HG03175 (cell line): ENCODE data around the gene CTLA4.

Experiments used
- ATAC-seq: cut with Tn5 transposase; IDR thresholded peaks from one replicate; pipeline ENCODE4 v1.9.1; 2021; ENCODE audit warnings: mild to moderate bottlenecking, moderate library complexity; ENCODE audit not compliant: unreplicated experiment

CTLA4 gene

DNA sequence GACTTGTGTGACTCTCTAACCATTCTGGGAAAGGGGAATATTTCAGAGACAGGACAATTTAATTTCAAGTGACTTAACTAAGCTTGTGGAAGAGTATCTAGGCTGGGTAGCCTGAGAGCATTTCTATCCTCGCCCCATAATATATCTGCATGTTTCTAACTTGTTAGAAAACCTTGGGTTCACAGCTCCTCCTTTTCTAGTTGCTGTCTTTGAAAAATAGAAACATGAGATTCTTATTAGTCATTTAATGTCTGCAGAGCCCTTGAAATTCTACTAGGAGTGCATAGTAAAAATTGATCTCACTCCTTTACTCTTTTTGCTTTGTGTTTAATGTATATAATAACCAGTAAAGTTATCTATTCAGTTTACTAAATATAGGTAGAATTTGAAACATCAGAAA, 22.4 kb downstream of the CTLA4 start:
- ATAC-seq, result no peak

DNA sequence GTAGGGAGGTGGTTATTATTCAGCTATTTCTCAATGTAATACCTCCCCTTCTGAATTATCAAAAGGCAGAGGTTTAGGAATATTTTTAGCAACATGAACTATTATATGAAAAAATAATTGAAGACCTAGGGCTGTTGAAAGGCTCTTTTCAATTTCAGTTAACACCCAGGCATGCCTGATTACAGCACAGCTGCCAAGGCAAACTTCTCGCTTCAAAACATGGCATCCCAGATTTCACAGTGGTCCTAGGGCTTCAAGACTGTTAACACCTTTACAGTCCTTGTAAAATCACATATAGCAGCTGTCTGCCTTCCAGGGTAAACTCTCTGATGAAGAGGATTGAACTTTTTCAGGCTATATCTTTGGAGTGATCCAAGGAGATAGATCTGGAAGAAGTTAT, 23.2 kb downstream of the CTLA4 start:
- ATAC-seq, result no peak

DNA sequence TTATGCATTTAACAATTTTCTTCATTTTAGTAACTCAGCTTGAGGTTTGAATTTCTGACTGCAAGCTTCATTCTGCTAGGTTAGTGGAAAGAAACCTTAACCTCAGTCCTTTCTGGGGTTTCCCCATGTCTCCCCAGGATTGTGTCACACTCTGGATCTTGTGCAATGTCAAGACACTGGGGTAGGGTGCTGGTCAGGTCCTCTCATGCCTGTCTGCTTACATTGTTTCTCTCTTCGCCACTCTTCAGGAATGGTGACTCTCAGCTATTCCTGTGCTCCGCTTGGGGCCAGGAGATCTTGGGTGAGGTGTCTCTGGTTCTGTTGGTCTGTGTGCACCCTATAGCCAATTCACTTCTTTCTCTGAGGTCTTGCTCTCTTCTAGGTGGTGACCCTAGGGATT, 23.9 kb downstream of the CTLA4 start:
- no peak for ATAC-seq

DNA sequence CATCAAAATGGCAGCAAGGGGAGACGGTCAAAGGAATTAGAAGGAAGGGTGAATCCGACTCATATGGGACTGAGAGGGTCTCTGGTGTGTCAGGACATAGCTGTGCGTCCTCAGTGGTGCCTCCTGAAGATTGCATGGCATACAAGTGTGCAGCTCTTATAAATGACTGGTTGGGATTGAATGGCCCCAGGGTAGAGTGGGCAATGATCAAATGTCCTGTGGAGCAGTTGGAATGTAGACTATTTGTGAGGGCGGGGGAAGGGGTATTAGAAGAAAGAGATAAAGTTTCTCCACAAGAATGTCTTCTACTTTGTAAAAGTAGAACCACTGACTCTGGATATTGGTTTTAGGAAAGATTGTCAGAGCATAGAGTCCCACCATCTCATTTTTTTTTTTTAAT, 24.6 kb downstream of the CTLA4 start:
- no peak for ATAC-seq

DNA sequence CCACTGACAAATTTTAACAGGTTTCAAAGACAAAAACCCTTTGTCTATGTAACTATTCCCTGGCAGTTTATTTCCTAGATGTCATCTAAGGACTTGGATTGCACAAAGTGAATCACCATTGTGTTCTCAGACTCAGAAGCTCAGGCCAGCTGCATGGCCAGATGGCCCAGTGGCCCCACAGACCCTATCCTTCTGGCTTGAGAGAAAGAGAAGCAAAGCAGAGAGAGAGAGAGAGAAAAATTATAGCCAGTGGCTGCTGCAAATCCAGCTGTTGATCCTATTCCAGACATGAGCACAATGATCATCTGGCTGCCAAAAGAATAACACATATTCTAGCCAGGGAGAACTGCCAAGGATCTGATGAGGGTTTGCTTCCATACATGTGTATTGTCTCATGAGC, 25.8 kb downstream of the CTLA4 start:
- no peak for ATAC-seq

DNA sequence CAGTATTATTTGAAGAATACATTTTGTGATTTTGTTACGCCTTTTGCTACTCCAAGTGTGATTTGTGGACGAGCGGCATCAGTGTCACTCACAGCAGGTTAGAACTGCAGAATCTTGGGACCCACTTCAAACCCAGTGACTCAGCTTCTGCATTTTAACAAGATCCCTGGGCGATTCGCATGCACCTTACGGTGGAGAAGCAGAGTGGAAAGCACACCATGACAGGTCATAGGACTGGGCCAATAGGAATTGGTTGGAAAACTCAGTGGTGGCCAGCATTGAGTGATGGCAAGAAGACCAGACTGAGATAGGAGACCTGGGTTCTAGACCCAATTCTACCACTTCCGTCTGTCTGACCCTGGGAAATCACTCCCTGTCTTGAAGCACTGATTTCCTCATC, 26.3 kb downstream of the CTLA4 start:
- no peak for ATAC-seq

DNA sequence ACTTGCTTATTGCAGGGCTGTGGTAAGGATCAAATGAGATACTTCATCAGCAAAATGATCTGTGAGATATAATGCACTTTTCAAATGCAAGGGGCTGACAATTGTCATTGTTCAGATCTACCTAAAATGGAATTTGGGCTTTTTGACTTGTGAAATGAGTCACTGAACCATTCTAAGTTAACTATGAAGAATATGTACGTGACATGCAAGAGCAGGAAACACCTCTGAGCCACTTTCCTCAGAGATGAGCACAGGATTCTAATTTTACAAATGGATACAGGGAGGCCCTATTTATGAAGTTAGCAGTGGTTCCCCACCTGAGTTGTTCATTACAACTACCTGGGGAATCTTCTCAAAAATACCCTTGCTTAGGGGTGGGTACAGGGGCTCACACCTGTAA, 26.7 kb downstream of the CTLA4 start:
- ATAC-seq, result no peak

DNA sequence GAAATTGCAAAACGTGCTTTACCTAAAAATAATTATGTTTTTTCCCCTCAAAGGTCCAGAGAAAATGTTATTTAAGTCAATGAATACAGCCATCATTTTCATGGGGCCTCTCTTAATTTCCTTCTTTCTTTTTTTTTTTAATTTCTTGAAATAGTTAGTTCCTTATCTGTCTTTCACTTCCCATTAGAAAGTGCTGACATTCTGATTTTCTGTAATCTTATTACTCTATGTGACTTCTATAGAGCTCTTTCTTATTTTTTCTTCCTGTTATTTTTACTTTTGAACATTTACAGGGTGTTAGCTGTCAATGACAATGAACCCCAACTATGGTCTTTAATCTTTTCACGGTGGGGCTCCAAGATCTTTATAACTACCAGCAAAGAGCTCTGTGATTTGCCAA, 30.0 kb downstream of the CTLA4 start:
- no peak for ATAC-seq

DNA sequence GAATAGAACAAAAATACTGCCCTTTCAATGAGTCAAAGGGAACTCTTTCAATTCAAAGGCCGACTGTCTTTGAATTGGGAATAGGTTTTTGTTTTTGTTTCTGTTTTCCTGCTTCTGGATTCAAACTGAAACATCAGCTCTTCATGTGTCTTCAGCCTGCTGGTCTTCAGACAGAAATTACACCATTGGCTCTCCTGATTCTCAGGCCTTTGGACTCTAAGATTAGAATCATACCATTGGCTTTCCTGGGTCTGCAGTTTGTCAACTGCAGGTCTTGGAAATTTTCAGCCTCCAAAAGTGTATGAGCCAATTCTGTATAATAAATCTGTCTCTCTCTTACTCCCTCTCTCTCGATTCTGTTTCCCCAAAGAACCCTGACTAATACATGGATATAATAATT, 31.1 kb downstream of the CTLA4 start:
- no peak for ATAC-seq

DNA sequence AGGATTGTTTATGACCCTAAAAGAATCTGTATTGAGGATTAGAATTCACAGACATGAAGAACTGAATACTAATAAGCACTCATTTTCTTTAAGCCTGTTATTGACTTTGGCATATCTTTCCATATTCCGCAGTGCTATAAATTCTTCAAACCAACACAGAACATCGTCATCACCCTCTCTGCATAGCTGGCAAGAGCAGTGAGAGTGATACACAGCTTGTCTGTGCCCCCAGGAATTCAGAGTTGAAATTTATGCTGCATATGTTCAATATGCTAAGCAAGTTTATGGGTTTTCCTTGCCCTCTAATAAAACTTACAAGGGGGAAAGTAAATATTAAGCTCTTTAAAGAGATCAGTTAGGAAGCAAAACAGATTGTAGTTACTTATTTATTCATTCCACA, 32.7 kb downstream of the CTLA4 start:
- no peak for ATAC-seq

DNA sequence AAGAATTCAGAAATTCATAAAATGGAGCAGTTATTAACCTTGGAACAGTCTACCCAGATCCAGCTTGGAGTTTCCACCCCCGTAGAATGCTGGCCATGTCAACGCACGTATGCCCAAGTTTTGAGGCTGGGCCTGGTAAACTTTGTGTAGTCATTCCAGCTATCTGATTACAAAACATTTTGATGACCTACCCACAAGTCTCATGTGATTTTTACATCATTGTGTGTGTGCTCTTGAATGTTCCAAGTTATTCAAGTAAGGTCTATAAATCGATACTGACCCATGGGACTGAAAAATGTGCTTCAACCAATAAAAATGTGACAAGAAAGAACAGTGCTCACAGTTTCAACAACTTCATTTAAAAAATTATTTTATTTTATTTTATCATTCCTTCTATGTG, 36.5 kb downstream of the CTLA4 start:
- no peak for ATAC-seq

DNA sequence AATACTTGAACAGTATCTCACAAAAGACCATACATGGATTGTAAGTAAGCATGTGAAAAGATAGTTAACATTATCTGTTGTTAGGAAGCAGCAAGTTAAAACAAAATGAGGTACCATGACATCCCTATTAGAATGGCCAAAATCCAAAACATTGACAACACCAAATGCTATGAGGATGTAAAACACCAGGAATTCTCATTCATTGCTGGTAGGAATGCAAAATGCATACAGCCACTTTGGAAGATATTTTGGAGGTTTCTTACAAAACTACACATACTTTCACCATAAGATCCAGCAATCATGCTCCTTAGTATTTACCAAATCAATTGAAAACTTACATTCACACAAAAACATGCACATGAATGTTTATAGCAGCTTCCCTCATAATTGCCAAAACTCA, 38.1 kb downstream of the CTLA4 start:
- no peak for ATAC-seq

DNA sequence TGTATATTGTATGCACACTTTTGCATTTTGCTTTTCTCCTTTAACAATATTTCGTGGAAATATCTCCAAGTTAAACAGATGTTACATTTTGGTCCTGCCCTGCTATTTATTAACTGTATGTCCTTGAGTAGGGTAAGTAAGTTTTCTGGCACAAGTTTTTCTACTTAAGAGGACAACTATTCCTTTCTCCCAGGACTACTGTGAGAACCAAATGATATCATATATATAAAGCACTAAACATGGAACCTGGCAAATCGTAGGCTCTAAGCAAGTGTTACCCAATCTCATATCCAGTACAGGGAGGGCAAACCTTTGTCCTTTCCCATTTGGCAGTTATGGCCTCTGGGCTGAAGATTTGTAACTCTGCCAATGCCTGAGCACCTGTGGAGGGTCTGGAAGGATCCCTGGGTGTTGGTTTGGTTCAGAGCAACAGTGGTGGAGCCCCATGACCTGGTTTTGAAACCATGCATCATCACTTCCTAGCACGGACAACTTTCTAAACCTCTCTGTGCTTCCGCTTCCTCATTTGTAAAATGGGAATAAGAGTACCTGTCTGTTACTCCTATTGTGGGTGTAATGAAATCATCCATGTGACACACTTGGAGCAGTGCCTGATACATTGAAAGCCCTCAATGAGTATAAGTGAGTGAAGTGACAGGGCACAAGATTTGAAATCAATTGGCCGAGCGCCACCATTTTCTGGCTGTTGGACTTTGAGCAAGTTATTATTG, 40.7 kb downstream of the CTLA4 start:
- no peak for ATAC-seq

DNA sequence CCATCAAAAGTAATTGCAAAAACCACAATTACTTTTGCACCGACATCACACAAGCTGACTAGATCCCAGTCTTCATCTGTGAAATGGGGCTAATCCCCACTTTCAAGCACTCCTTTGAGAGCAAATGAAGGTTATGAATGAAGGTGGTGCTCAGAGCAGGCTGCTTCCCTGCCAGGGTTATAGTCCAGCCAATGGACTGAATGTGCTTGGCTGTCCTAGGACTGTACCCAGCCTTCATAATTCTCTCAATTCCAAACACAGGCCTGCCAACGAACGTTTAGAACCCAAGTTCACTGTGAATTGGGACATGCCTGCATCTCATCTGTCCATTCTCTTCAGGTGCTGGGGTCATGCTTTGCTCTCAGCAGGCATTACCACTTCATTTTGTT, 41.2 kb downstream of the CTLA4 start:
- no peak for ATAC-seq

DNA sequence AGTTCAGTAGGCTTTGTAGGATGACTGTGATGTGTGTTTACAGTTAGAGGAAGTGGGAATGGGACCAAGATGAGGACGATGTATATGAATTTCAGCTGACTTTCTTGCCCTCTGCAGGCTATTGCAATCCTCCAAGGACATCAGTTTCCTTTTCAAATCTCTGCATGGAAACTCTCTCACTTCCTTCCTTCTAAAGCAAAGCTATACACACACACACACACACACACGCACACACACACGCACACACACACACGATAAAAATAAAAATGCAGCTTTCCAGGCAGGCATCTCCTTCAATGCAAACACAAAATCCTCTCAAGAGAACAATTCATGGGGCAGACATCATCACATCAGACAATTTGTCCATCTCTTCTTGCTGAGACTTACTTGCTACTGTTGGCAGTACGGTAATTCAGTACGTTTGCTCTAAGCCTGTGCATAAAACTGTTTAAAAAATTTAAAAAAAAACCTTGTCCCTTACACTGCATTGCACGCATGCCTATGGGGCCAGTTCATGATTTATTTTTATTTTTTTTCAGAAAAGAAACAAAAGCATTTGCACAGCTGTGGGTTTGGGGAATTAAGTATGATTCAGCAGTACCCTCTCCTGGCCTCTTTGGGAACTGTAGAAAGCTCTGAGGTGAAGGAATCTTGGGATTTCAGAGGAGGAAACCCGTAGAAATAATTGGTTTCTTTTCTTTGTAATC, 41.8 kb downstream of the CTLA4 start:
- no peak for ATAC-seq

DNA sequence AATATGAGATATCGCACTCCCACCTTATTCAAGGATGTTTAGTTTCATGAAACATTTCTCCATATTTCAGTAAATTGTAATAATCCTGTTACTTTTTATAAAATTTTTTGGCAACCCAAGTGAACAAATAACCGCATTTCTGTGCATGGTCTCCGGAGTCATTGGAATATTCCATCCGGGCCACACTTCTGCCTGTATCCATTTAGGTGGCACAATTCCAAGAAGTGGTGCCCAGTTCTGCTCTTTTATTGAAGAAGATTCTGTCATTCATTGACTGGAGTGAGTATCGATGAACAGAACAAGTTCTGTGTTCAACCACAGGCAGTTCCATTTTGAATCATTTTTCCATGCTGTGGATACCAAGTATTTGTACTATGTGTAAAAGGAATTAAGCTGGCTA, 42.4 kb downstream of the CTLA4 start:
- ATAC-seq, result no peak

DNA sequence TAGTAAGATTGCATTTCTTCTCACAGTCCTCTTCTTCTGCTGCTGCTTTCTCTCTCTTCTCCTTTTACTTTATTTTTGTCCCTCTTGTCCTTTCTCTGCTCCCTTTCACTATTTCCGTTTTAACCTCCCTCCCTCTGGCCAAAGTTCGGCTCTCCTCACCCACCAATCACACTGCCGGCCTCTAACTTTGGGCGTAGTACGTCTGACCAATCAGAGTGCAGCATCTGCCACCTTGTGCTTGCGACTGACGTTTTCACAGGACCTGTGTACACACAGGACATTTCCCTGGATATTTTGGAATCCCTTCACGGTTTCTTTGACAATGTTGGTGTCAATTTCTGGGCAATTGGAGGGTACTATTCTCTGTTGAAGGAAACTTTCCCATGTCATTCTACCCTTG, 46.4 kb downstream of the CTLA4 start:
- no peak for ATAC-seq

DNA sequence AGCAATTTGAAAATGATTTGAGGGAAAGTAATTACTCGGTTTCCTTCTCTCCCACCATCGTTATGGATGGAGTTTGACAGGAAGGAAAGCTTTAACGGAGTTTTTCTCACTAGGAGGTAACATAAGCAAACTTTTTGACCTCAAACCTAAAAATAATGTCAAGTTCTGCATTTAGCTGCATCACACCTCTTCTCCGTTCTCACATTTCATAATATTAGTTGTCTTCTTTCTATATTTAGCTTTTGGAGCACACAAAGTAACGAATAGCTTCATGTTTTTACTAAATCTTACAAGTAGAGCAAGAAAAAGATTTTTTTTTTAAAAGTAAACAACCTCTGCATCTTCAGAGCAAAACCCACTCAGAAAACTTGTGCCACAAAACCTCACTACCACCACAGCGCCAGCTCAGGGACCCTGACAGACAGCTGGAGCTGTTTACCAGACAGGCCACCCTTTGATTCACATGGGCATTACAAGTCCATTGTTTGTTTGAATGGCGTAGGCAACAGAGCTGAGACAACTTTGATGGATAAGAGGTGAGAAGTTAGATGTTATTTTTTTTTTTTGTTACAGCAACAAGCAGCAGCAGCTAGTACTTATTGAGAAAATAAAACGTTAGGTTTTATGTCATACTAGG, 47.1 kb downstream of the CTLA4 start:
- peak; percentile 72 for ATAC-seq

DNA sequence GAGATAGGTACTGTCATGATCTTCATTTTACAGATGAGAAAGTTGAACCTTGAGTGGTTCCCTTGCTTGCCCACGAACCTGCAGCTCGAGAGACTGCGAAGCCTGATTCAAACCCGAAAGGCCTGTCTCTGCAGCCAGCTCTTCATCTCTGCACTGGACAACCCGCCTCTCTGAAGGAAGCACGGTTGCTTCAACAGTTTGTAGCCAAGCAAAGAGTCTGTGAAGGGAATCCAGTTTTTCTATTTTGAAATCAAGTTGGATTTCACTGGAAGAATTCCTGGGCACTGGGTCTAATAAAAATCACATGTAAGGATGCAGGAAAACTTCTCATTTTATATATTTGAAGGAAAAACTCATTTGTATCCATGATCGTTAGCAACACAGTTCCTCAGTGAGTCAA, 47.7 kb downstream of the CTLA4 start:
- no peak for ATAC-seq

DNA sequence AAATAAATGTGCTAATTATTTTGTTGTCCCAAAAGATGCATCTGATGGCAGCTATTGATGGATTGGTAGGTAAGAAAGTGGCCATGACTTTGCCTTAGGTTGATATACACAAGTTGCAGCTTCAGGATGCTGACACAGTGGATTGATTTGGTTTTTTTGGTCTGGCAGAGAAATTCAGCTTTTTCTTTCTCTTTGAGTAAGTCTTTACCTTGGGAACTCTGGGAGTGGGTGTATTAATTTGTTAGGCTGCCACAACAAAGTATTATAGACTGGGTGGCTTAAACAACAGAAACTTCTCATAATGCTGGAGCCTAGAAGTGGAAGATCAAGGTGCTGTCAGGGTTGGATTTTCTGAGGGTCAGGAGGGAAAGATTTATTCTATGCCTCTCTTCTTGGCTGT, 49.2 kb downstream of the CTLA4 start:
- no peak for ATAC-seq

DNA sequence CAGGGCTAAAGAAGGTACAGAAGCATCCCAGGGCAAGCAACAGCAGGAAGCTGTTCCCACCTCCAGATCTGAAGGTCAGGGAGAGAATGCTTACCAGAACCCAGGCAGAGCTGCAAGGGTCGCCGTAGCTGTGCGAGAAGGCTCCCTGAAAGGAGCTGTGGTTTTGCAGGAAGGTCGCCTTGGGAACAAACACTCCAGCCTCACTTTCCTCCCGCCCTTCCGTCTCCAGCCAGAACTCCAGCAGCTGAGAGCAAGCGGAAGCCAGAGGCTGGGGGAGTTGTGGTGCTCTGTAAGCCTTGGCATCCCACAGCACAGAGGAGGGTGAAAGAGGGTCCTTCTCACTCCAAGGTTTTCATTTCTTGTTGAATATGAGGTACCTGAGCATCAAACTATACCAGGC, 50.7 kb downstream of the CTLA4 start:
- ATAC-seq, result no peak

DNA sequence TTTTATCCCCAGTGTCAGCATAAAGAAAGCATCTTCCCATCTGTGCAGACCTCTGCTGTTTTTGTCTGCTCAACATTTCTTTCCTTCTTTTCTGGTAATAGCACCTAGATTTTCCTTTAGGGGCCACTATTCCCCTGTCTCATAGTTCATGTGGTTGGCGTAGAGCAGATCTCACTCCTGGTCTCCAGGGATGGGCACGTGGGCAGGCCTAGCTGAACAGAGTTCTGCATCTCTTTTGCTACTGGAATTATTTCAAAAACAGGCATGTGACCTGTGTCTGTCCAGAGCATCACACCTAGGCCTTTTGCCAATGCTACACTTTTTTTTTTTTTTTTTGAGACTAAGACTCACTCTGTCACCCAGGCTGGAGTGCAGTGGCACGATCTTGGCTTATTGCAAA, 51.3 kb downstream of the CTLA4 start:
- no peak for ATAC-seq
